Fibroblast of the aortic adventitia (primary cell): ENCODE results near the gene PRPF4. TPM values are rescaled to one million over a fixed set of nuclear protein-coding genes. Genes with fewer than 3 reads are reported as not detected.

Experiments used
- DNase-seq: peaks from one replicate; pipeline ENCODE4 v3.0.0-alpha.2; 2010; ENCODE audit warnings: low read depth
- H3K4me3 ChIP-seq: 2 replicates; pipeline ENCODE4 v1.5.1; 2011; ENCODE audit warnings: low read depth, mild to moderate bottlenecking, control low read depth, low read length, moderate library complexity
- total RNA-seq: library from RNA; depleted of rRNA; stranded (reverse); fragments of >200 nt; gene quantifications from 2 replicates; pipeline ENCODE4 v1.2.3, GENCODE V29; 2012; ENCODE audit warnings: low replicate concordance
- TF ChIP-seq, protein P1 (sequence below): IDR thresholded peaks from 2 replicates; pipeline ENCODE4 v1.5.1; 2011; ENCODE audit warnings: mild to moderate bottlenecking, low read length, control low read depth, inconsistent platforms; ENCODE audit not compliant: insufficient read depth

The PRPF4 gene
- total RNA-seq, 1 donor: 24.0 TPM

DNA sequence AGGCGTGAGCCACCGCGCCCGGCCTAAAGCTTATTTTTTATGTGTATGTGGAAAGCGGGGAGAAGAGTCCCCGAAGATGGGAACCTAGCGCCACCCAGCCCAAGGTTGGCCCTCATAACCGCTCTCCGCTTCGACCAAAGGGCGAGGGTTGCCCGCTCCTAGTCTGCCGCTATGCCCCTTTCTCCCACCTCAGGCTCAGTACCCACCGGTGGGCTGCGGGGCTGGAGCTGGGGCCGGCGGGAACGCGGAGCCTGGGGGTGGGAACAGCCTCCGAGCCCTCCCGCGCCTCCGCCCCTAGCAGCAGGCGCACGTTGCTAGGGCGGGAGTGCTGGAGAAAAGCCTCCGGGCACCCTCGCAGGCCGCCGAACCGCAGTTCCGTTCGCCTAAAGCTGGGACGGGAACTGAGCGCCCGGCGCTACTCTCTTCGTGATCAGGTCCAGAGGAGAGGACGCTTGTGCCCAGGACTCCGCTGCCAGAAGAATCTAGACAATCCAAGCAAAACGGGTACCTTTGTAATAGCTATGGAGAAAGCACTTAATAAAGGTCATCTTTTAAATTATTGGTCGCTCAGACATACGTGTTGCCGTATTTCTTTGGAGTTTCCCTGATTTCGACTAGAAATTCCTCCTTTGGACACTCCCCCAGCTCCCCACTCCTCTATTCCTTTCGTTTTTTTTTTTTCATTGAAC lies 64.7 kb downstream of the PRPF4 start, which contains the start of gene WDR31:
Gene WDR31, minus strand, starts transcription at position 265 of the 689 bp plus-strand sequence. CDS start 8,253 bp downstream, outside the sequence.
- H3K4me3 ChIP-seq: peak within 1 kb of the TSS; percentile 88
- DNase-seq: peak; percentile 92
- TF ChIP-seq, protein P1, sequence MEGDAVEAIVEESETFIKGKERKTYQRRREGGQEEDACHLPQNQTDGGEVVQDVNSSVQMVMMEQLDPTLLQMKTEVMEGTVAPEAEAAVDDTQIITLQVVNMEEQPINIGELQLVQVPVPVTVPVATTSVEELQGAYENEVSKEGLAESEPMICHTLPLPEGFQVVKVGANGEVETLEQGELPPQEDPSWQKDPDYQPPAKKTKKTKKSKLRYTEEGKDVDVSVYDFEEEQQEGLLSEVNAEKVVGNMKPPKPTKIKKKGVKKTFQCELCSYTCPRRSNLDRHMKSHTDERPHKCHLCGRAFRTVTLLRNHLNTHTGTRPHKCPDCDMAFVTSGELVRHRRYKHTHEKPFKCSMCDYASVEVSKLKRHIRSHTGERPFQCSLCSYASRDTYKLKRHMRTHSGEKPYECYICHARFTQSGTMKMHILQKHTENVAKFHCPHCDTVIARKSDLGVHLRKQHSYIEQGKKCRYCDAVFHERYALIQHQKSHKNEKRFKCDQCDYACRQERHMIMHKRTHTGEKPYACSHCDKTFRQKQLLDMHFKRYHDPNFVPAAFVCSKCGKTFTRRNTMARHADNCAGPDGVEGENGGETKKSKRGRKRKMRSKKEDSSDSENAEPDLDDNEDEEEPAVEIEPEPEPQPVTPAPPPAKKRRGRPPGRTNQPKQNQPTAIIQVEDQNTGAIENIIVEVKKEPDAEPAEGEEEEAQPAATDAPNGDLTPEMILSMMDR: no peak

DNA sequence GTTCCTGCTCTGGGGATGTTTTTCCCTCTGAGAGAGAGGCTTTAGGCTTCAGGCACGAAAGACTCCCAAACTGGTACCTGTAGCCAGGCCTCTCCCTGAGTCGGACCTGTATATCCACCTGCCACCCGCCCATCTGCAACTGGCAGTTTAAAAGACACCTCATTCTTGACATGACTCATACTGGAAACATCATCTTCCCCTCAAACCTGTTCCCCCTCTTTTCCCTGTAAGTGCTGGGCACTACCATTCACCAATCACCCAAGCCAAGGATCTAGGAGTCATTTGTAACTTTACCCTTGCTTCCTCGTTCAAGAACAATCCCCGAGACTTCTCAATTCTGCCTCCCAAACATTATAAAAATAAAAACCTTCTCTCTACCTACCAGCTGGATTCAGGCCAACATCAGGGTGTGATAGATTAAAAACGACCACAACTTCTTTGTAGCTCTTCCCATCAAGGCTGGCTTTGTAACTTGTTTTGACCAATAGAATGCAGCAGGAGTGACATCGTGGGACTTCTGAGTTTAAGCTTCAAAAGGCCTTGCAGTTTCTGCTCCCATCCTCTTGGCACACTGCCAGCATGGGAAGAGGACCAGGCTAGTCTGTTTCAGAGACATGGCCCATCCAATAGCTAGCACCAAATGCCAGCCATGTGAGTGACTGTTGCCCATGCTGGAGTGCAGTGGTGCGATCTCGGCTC lies 66.4 kb downstream of the PRPF4 start:
- TF ChIP-seq, protein P1: no peak
- H3K4me3 ChIP-seq: no peak overlapping the region
- no peak for DNase-seq

Other genes with a start within 250 kb of the PRPF4 start
- 0.82 and 3.6 TPM in 2 replicates for gene ZFP37, start 218.9 kb upstream of the PRPF4 start, total RNA-seq
- gene SLC31A2, start 124.7 kb upstream of the PRPF4 start, total RNA-seq: 7.0 and 8.0 TPM in 2 replicates
- gene FKBP15, start 54.4 kb upstream of the PRPF4 start, total RNA-seq: 10.5 and 27.7 TPM in 2 replicates
- gene SLC31A1, start 54.1 kb upstream of the PRPF4 start, total RNA-seq: 15.2 and 32.9 TPM in 2 replicates
- 57.1 and 124 TPM in 2 replicates for gene CDC26, start 86 bp upstream of the PRPF4 start, total RNA-seq
- not detected in 2 replicates for gene RNF183, start 27.7 kb downstream of the PRPF4 start, total RNA-seq
- 0.33 and 2.4 TPM in 2 replicates for gene WDR31, start 64.6 kb downstream of the PRPF4 start, total RNA-seq
- gene BSPRY, start 73.9 kb downstream of the PRPF4 start, total RNA-seq: not detected in 2 replicates
- 7.8 and 9.5 TPM in 2 replicates for gene HDHD3, start 101.3 kb downstream of the PRPF4 start, total RNA-seq
- 17.0 and 37.9 TPM in 2 replicates for gene ALAD, start 125.6 kb downstream of the PRPF4 start, total RNA-seq
- gene POLE3, start 135.0 kb downstream of the PRPF4 start, total RNA-seq: 15.5 and 49.7 TPM in 2 replicates
- 0.63 and 1.7 TPM in 2 replicates for gene C9orf43, start 135.1 kb downstream of the PRPF4 start, total RNA-seq
- 22.2 and 48.9 TPM in 2 replicates for gene RGS3, start 188.1 kb downstream of the PRPF4 start, total RNA-seq